ENCODE results near the gene STXBP3. TPM values are rescaled to one million over a fixed set of nuclear protein-coding genes. Genes with fewer than 3 reads are reported as not detected.
"Not testable (repeated sequence)": the region's sequence is repeated elsewhere in the genome, so short reads cannot be mapped to it uniquely, and the experiment has no call there.

Gene STXBP3, protein sequence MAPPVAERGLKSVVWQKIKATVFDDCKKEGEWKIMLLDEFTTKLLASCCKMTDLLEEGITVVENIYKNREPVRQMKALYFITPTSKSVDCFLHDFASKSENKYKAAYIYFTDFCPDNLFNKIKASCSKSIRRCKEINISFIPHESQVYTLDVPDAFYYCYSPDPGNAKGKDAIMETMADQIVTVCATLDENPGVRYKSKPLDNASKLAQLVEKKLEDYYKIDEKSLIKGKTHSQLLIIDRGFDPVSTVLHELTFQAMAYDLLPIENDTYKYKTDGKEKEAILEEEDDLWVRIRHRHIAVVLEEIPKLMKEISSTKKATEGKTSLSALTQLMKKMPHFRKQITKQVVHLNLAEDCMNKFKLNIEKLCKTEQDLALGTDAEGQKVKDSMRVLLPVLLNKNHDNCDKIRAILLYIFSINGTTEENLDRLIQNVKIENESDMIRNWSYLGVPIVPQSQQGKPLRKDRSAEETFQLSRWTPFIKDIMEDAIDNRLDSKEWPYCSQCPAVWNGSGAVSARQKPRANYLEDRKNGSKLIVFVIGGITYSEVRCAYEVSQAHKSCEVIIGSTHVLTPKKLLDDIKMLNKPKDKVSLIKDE
- 33.3 TPM for polyA plus RNA-seq (ENCODE audit: insufficient read length)

DNA sequence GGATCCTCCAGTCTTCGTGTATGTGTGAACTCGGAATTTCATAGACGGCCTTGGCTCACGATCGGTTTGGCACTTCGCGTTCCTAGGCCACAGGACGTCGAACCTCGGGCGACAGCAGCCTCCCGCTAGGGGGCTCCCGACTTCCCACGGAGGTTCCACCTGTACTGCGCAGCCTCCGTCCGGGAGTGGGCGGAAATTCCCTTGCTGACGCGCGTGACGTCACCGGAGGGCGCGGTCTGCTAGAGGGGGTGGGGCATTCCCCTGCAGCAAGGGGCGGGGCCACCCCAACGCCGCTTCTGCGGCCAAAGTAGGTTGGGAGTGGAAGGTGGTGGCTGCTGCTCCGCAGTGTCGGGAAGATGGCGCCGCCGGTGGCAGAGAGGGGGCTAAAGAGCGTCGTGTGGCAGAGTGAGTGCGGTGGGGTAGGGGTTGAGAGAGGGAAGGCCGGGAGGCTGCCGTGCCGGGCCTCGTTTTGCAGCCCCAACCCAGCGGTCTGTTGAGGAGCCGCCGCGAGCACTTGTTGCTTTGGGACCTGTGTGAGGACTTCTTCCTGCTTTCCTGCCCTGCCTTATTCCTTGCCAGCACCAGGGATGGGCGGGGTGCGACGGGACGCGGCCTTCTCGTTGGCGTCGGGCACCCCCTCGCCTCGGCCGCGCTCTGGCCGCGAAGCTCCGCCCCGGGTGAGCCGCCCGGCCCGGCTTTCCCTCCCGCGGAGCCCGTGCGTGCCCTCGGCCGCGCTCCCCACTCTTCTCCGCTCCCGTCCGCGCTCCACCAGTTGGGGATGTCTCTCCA lies at the start of gene STXBP3:
STXBP3 (plus strand) TSS at position 293 of the 789 bp plus-strand sequence; CDS start at position 357, 64 bp downstream.
- peak; percentile 92 for DNase-seq (ENCODE audit: low read depth)

- no peak for DNase-seq (ENCODE audit: low read depth)
These were observed 46.8 kb upstream of the STXBP3 start for GRCh38 chr1:108699375-108700332.

- no peak for DNase-seq (ENCODE audit: low read depth)
These were observed 45.2 kb upstream of the STXBP3 start for GRCh38 chr1:108701176-108701849.

- DNase-seq (ENCODE audit: low read depth), result not testable (repeated sequence)
These were observed 44.4 kb upstream of the STXBP3 start for GRCh38 chr1:108702109-108702508.

DNA sequence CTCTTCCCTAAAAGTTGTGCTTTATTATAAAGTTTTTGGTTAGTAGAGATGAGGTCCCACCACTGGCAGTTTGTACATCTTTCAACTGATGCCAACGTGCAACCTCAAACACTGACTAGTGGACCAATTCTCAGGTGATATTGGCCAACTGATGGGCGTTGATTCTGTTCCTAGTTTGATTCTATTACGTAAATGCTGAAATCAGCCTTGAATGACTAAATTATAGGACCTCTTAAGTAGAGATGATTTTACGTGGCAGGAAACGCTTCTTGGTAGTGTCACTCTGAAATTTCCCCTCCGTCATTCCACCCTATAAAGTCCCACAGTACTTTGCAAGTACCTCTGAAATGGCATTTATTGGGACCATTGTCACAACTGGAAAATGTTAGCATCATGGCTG lies 42.5 kb upstream of the STXBP3 start:
- no peak for DNase-seq (ENCODE audit: low read depth)

DNA sequence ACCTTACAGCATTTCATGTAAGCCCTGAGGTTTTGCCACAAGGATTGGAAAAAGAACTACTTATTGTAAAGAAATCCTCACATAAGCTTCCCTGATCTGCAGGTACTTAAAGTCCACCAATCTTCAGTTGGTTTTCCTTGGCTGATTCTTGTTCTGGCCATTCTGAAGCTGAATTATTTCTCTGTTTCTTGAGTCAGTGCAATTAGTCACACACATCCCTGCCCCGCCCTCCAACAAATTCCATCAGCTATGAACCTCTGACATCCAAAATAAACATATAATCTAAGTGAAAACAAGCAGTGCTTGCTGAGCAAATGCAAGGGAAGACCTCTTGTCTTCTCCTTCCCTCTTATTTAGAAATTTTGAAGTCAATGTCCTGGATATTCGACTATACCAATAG lies 42.0 kb upstream of the STXBP3 start:
- DNase-seq (ENCODE audit: low read depth), result no peak

GRCh38 chr1:108706643-108707042 lies 39.8 kb upstream of the STXBP3 start:
- no peak for DNase-seq (ENCODE audit: low read depth)

- DNase-seq (ENCODE audit: low read depth), result no peak
These were observed 37.5 kb upstream of the STXBP3 start for GRCh38 chr1:108708691-108709660.

DNA sequence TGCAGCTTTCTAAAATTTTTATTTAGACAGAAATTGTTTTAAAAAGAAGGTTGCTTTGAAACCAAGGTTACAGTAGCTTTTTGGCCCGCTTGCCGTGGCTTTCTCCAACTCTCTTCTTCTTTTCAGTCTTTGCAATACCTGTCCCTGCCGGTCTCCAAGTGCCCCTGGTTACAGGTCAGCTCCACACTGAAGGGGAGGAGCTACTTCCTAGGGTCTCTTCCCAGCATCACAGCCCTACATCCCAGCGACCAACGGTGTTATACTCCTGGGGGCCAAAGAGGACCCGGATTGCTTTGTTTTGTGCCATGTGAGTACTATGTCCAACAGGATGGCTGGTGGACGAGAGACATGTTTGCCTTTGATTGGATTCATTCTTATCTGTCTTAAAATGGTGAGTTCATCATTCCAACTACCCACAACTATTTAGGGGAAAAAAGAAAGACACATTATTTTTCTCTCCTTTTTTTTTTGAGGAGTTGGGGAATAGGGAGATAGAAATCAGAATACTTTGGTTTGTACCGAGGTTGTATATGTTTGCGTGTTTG lies 33.8 kb upstream of the STXBP3 start, which contains the start of gene FNDC7:
FNDC7 (plus strand) TSS at position 303 of the 545 bp plus-strand sequence; CDS start at position 329, 26 bp downstream.
- DNase-seq (ENCODE audit: low read depth), result no peak

GRCh38 chr1:108715932-108716331 lies 30.5 kb upstream of the STXBP3 start:
- DNase-seq (ENCODE audit: low read depth), result no peak

DNA sequence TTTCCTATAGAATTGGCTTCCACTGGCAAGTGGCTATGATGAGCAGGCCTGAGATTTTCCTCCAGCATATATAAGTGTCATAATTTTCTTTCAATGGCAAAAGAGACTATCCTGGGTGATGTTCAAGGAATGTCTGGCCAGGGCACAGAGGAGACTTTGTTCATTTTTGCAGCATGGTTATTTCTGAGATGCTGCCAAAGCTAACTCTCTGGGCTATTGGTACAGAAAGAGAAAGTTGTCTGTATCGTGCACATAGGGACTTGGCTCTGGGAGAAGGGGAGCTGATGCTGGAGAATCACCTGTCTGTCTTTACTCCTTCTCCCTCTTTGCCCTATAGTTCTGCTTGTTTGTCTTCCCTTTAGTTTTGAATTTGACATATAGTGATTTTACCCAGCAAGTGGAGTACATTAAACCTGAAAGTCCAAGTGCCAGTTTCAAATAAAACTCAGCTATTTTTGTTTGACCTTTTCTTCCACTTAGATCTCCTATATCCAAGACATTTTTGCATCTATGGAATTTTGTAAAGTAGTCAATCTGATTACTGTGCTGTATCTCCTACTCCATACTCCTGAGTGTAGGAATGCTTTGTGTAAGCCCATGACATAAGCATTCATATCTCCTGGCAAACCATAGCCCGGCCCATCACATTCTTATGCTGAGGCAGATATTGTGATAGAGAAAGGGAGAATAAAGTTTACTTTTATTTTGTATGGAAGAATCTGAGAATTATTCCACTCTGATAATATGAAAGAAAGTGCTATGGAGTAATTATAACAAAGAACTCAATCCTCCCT lies 29.8 kb upstream of the STXBP3 start:
- DNase-seq (ENCODE audit: low read depth), result no peak

GRCh38 chr1:108717774-108718316 lies 28.6 kb upstream of the STXBP3 start:
- no peak for DNase-seq (ENCODE audit: low read depth)

- no peak for DNase-seq (ENCODE audit: low read depth)
These were observed 27.4 kb upstream of the STXBP3 start for GRCh38 chr1:108718927-108719655.

- DNase-seq (ENCODE audit: low read depth), result no peak
These were observed 26.6 kb upstream of the STXBP3 start for GRCh38 chr1:108719656-108720435.

DNA sequence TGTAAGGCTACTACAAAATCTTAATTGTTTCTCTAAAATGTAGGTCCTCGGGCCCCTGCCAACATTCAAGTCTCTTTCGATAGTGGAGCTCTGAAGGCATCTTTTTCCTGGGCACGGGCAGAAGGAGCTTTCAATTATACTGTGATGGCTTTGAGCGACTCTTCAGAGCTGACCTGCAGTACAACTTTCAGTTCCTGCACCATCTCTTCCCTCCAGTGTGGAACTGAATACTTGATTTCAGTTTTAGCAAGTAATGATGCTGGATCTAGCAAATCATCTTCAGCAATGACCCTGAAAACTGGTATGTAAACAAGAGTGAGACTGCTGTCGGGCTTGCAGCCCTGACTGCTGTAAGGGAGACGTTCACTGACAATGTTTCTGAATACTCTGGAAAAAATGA lies 24.2 kb upstream of the STXBP3 start:
- no peak for DNase-seq (ENCODE audit: low read depth)

DNA sequence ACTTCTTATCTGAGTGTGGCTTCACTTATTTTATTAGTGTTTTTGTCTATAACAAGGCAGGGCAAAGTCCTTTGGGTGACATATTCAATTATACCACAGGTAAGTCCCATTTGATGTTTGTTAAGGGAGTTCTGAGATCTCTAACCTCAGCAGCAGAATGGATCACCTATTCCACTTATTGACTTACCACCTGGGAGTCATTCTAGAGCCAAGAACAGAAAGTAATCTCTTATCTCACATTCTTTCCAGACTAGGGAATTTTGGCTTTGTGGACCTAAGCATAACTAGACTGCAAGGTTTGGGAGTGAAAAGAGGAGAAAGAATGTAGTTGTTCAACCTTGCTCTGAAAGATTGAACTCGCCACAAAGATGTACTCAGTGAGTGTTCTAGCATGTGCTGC lies 20.6 kb upstream of the STXBP3 start:
- DNase-seq (ENCODE audit: low read depth), result no peak

All from forelimb muscle (tissue), 1 donor.